ENCODE results near the gene VAV3. TPM values are rescaled to one million over a fixed set of nuclear protein-coding genes. Genes with fewer than 3 reads are reported as not detected.
A peak's percentile ranks its signal among the peaks of the same experiment; 100 is the strongest.

VAV3 gene
- total and polyA plus RNA-seq, 2 of the 8 experiments (the other 6 are each of a cell fraction or from before 2014, with no cell fraction given) = 2.9 to 7.9 TPM

DNA sequence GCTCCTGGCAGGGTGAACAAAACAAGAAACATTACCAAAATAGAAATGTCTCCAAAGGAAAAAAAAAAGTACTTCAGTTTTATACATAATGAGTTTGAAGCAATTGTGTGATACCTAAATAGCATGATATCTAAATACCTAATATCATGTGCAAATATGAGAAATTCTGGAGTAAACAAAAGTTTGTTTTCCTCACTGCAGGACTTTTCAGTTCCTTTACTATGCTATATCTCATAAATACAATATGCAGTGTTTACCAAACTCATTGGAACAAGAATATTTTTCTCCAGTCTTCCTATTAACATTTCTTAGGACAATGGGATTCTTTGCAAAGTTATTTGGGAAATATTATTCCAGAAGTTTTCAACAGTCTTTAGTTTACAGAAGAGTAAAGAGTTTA, 98.1 kb downstream of the VAV3 start:
- POLR2A ChIA-PET (ENCODE audit: partially characterized antibody) = interaction anchor here (0.7 kb wide), 1 partner anchor 14 kb away, joined by 3 read pairs; no protein-coding TSS in a partner anchor
- TF ChIP-seq, protein P1, sequence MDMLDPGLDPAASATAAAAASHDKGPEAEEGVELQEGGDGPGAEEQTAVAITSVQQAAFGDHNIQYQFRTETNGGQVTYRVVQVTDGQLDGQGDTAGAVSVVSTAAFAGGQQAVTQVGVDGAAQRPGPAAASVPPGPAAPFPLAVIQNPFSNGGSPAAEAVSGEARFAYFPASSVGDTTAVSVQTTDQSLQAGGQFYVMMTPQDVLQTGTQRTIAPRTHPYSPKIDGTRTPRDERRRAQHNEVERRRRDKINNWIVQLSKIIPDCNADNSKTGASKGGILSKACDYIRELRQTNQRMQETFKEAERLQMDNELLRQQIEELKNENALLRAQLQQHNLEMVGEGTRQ (IDR thresholded peaks at IDR 0.05; ENCODE audit: low read length) = no peak
- no peak for TF ChIP-seq HDAC2 (IDR thresholded peaks at IDR 0.05; ENCODE audit: borderline replicate concordance in 1 of 2, low read depth in 2 of 2, low read length in 2 of 2)
- TF ChIP-seq SP2 (IDR thresholded peaks at IDR 0.05; ENCODE audit: low read length) = no peak
- TF ChIP-seq GTF2F1 (IDR thresholded peaks at IDR 0.05; ENCODE audit: borderline replicate concordance, low read depth, low read length) = no peak
- TF ChIP-seq SIN3A (conservative IDR thresholded peaks at IDR 0.05 in 1 of 2, IDR thresholded peaks at IDR 0.05 in 1 of 2; ENCODE audit: low read depth in 1 of 2, low read length in 2 of 2) = no peak
- no peak for TF ChIP-seq YY1 (IDR thresholded peaks at IDR 0.05; ENCODE audit: low read depth, low read length)
- TF ChIP-seq KDM1A (IDR thresholded peaks at IDR 0.05; ENCODE audit: borderline replicate concordance, low read length) = no peak
- TF ChIP-seq CBX5 (IDR thresholded peaks at IDR 0.05; ENCODE audit: low read depth, low read length) = no peak
- TF ChIP-seq, protein P2, sequence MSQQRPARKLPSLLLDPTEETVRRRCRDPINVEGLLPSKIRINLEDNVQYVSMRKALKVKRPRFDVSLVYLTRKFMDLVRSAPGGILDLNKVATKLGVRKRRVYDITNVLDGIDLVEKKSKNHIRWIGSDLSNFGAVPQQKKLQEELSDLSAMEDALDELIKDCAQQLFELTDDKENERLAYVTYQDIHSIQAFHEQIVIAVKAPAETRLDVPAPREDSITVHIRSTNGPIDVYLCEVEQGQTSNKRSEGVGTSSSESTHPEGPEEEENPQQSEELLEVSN (IDR thresholded peaks at IDR 0.05) = no peak
- no peak for TF ChIP-seq GABPA (IDR thresholded peaks at IDR 0.05; ENCODE audit: borderline replicate concordance, insufficient read depth, low read length)
- TF ChIP-seq SUZ12 (IDR thresholded peaks at IDR 0.05; ENCODE audit: low read length) = no peak
- TF ChIP-seq MAFK (IDR thresholded peaks at IDR 0.05; ENCODE audit: low read depth, low read length) = no peak

More for the DNA sequence above, 98.1 kb downstream of the VAV3 start:
- H2BK12ac ChIP-seq (ENCODE audit: low read depth, low read length) = no peak overlapping the region
- FAIRE-seq = no peak
- no peak for DNase-seq (ENCODE audit: low read depth in 1 of 2, low spot score in 2 of 2)
- H2AFZ ChIP-seq (ENCODE audit: low read length) = no peak overlapping the region
- H3K9me3 ChIP-seq (ENCODE audit: insufficient read depth in 2 of 2, low read depth in 1 of 2, low read length in 1 of 2) = 0 out of 4 replicates have a peak, but pooled peaks cover 0 to 4% of the 10 kb centered on the region in 2 experiments
- no peak overlapping the region for H3K14ac ChIP-seq (ENCODE audit: insufficient read length)
- no peak overlapping the region for H3K9ac ChIP-seq (replicated peaks in 1 of 4; ENCODE audit: extremely low read depth in 1 of 4, low read depth in 3 of 4, low read length in 3 of 4)
- H3K23me2 ChIP-seq (ENCODE audit: low read depth, low read length) = no peaks in the 10 kb centered on the region; the same call in 1 of the 2 replicates
- no peaks in the 10 kb centered on the region for H3K79me1 ChIP-seq (ENCODE audit: low read depth, low read length)
- H3K36me3 ChIP-seq (ENCODE audit: control insufficient read depth in 2 of 4, insufficient read depth in 4 of 4, low read length in 3 of 4) = no peaks in the 10 kb centered on the region
- H4K20me1 ChIP-seq (replicated peaks in 1 of 2; ENCODE audit: control insufficient read depth in 1 of 2, insufficient read depth in 2 of 2, low read length in 2 of 2) = no peaks in the 10 kb centered on the region
- no peak overlapping the region for H2BK5ac ChIP-seq (ENCODE audit: low read depth, low read length)
- H2BK15ac ChIP-seq (ENCODE audit: low read length) = no peak overlapping the region
- peaks cover 5 to 11% (median 8%) of the 10 kb centered on the region in 4 experiments; a peak in 6 of 7 replicates for H3K4me1 ChIP-seq (replicated peaks in 1 of 4; ENCODE audit: control insufficient read depth in 3 of 4, insufficient read depth in 4 of 4, low read length in 3 of 4)
- H4K8ac ChIP-seq (ENCODE audit: extremely low read depth, insufficient read depth, low read length) = no peak overlapping the region
- H3K4me2 ChIP-seq (ENCODE audit: insufficient read depth in 1 of 2, low read depth in 2 of 2, low read length in 2 of 2) = peak overlapping the region in 1 of 2 experiments; percentile 40; a peak in 2 of 4 replicates
- H3K4ac ChIP-seq (replicated peaks; ENCODE audit: insufficient read length, low read depth, low read length) = no peak overlapping the region
- no peak overlapping the region for H2BK20ac ChIP-seq (ENCODE audit: low read length)
- no peak overlapping the region for H4K91ac ChIP-seq (replicated peaks; ENCODE audit: insufficient read length, low read length)
- H2BK120ac ChIP-seq (replicated peaks; ENCODE audit: low read depth, low read length) = no peak overlapping the region
- CTCF ChIA-PET (ENCODE audit: partially characterized antibody) = interaction anchor here (0.8 to 1.7 kb wide), 4 partner anchors 15 to 97 kb away, joined by 3 to 5 read pairs (median 4); no protein-coding TSS in a partner anchor
- no peaks in the 10 kb centered on the region for H3K27me3 ChIP-seq (replicated peaks in 1 of 4; ENCODE audit: control insufficient read depth in 3 of 4, extremely low read depth in 1 of 4, insufficient read depth in 3 of 4, low read length in 3 of 4)
- H3K79me2 ChIP-seq (ENCODE audit: control insufficient read depth in 1 of 2, insufficient read depth in 2 of 2, low read length in 2 of 2) = no peaks in the 10 kb centered on the region
- no peak overlapping the region for H3K18ac ChIP-seq (ENCODE audit: extremely low read depth, low read length)
- H4K5ac ChIP-seq (ENCODE audit: insufficient read length, low read depth, low read length) = no peak overlapping the region
- H3K56ac ChIP-seq (replicated peaks; ENCODE audit: insufficient read length, low read depth, low read length) = no peak overlapping the region
- H3K4me3 ChIP-seq (ENCODE audit: extremely low read depth in 1 of 4, insufficient read depth in 2 of 4, low read depth in 3 of 4, low read length in 4 of 4) = peak overlapping the region in 1 of 4 experiments; percentile 11; a peak in 1 of 8 replicates
- H3K23ac ChIP-seq (ENCODE audit: insufficient read length) = no peak overlapping the region
- H2AK5ac ChIP-seq (ENCODE audit: low read depth, low read length) = no peak overlapping the region
- H3K27ac ChIP-seq (ENCODE audit: low read depth, low read length) = no peak overlapping the region
